ENCODE results near the gene ZNF587B.
A peak's percentile ranks its signal among the peaks of the same experiment; 100 is the strongest.
"Not testable (repeated sequence)": the region's sequence is repeated elsewhere in the genome, so short reads cannot be mapped to it uniquely, and the experiment has no call there.

The ZNF587B gene

DNA sequence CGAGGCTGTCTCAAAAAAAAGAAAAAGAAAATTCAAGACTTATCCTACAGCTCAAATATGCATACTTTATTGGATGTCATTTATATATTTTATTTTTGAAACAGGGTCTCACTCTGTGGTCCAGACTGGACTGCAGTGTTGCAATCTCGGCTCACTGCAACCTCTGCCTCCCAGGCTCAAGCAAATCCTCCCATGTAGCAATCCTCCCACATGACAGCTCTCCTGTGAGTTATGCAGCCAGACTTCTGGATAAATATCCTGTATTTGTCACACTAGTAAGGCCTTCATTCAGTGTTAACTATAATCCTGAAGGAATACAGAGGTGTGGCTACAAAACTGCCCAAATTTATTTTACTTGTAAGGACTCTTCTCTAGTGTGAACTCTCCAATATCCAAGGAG, 22.6 kb upstream of the ZNF587B start:
- no peaks in the 10 kb centered on the region for H3K27me3 ChIP-seq (ENCODE audit: insufficient read depth, low read length)
- no peak overlapping the region for H3K9ac ChIP-seq (ENCODE audit: low read length)
- TF ChIP-seq EZH2 (IDR thresholded peaks at IDR 0.05; ENCODE audit: borderline replicate concordance, low read length), result no peak
- TF ChIP-seq, protein P1, sequence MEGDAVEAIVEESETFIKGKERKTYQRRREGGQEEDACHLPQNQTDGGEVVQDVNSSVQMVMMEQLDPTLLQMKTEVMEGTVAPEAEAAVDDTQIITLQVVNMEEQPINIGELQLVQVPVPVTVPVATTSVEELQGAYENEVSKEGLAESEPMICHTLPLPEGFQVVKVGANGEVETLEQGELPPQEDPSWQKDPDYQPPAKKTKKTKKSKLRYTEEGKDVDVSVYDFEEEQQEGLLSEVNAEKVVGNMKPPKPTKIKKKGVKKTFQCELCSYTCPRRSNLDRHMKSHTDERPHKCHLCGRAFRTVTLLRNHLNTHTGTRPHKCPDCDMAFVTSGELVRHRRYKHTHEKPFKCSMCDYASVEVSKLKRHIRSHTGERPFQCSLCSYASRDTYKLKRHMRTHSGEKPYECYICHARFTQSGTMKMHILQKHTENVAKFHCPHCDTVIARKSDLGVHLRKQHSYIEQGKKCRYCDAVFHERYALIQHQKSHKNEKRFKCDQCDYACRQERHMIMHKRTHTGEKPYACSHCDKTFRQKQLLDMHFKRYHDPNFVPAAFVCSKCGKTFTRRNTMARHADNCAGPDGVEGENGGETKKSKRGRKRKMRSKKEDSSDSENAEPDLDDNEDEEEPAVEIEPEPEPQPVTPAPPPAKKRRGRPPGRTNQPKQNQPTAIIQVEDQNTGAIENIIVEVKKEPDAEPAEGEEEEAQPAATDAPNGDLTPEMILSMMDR (IDR thresholded peaks at IDR 0.05; ENCODE audit: low read length), result no peak
- H3K27ac ChIP-seq (ENCODE audit: low read depth, low read length, poor library complexity, severe bottlenecking), result no peak overlapping the region
- no peaks in the 10 kb centered on the region for H3K9me2 ChIP-seq (ENCODE audit: low read depth, low read length)
- no peaks in the 10 kb centered on the region for H4K20me1 ChIP-seq (ENCODE audit: insufficient read depth, low read length)
- no peaks in the 10 kb centered on the region for H3F3A ChIP-seq (ENCODE audit: insufficient read depth, low read length)
- no peak overlapping the region for H2AFZ ChIP-seq (ENCODE audit: low read length)
- peaks cover 7% of the 10 kb centered on the region for H3K4me1 ChIP-seq (ENCODE audit: insufficient read depth, low read length, severe bottlenecking)
- H3K4me2 ChIP-seq (ENCODE audit: low read length), result no peak overlapping the region
- H3K4me3 ChIP-seq (ENCODE audit: low read depth, low read length, poor library complexity, severe bottlenecking), result no peak overlapping the region
- no peaks in the 10 kb centered on the region for H3K79me2 ChIP-seq (ENCODE audit: insufficient read depth, low read length)
- H3K9me3 ChIP-seq (ENCODE audit: low read length), result no peaks in the 10 kb centered on the region
- H3K36me3 ChIP-seq (ENCODE audit: insufficient read depth, low read length), result peaks cover 66% of the 10 kb centered on the region

DNA sequence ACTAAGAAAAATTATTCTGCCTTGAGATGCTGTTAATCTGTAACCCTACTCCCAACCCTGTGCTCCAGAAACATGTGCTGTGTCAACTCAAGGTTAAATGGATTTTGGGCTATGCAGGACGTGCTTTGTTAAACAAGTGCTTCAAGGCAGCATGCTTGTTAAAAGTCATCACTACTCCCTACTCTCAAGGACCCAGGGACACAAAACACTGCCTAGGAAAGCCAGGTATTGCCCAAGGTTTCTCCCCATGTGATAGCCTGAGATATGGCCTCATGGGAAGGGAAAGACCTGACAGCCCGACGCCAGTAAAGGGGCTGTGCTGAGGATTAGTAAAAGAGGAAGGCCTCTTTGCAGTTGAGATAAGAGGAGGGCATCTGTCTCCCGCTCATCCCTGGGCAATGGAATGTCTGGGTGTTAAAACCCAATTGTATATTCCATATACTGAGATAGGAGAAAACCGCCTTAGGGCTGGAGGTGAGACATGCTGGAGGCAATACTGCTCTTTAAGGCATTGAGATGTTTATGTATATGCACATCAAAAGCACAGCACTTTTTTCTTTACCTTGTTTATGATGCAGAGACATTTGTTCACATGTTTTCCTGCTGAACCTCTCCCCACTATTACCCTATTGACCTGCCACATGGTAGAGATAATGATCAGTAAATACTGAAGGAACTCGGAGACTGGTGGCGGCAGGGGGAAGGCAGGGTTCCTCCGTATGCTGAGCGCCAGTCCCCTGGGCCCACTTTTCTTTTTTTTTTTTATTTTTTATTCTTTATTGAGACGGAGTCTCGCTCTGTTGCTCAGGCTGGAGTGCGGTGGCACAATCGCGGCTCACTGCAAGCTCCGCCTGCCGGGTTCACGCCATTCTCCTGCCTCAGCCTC, 19.4 kb upstream of the ZNF587B start:
- not testable (repeated sequence) for H2AFZ ChIP-seq (ENCODE audit: low read length); H3K4me2 ChIP-seq (ENCODE audit: low read length); H3K79me2 ChIP-seq (ENCODE audit: insufficient read depth, low read length); H3F3A ChIP-seq (ENCODE audit: insufficient read depth, low read length); H3K9ac ChIP-seq (ENCODE audit: low read length); H3K9me3 ChIP-seq (ENCODE audit: low read length); H3K4me3 ChIP-seq (ENCODE audit: low read depth, low read length, poor library complexity, severe bottlenecking); H3K27me3 ChIP-seq (ENCODE audit: insufficient read depth, low read length); H3K9me2 ChIP-seq (ENCODE audit: low read depth, low read length); H3K27ac ChIP-seq (ENCODE audit: low read depth, low read length, poor library complexity, severe bottlenecking); H4K20me1 ChIP-seq (ENCODE audit: insufficient read depth, low read length)
- Histone ChIP-seq H3K36me3 (ENCODE audit: insufficient read depth, low read length) (peaks cover 55% of the 10 kb centered on the region), H3K4me1 (ENCODE audit: insufficient read depth, low read length, severe bottlenecking) (peaks cover 28% of the 10 kb centered on the region)

DNA sequence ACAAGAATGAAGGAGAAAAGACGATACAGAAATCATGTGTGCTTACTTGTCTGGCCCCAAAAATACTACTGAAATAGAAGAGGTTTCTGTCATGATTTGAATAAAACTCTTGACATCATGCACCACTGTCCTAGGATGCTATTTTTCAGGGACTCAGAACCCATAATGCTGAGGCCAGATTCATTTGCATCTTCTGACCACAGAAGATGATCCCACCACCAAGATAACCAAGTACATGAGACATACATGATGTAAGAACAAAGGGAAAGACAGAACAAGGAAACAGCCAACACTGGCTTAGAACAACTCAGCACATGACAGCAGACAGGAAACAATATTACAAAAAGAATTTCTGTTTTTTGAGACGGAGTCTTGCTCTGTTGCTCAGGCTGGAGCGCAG, 17.9 kb upstream of the ZNF587B start:
- Histone ChIP-seq H3K4me3 (ENCODE audit: low read depth, low read length, poor library complexity, severe bottlenecking) (peak overlapping the region; percentile 94), H3K27me3 (ENCODE audit: insufficient read depth, low read length) (no peaks in the 10 kb centered on the region), H3K4me1 (ENCODE audit: insufficient read depth, low read length, severe bottlenecking) (peaks cover 28% of the 10 kb centered on the region), H3K9ac (ENCODE audit: low read length) (no peak overlapping the region; the same call in 1 of the 2 replicates), H3K36me3 (ENCODE audit: insufficient read depth, low read length) (peaks cover 39% of the 10 kb centered on the region), H4K20me1 (ENCODE audit: insufficient read depth, low read length) (no peaks in the 10 kb centered on the region), H3K27ac (ENCODE audit: low read depth, low read length, poor library complexity, severe bottlenecking) (peak overlapping the region; percentile 67), H3K9me2 (ENCODE audit: low read depth, low read length) (no peaks in the 10 kb centered on the region), H2AFZ (ENCODE audit: low read length) (no peak overlapping the region), H3K9me3 (ENCODE audit: low read length) (no peaks in the 10 kb centered on the region), H3F3A (ENCODE audit: insufficient read depth, low read length) (no peaks in the 10 kb centered on the region), H3K4me2 (ENCODE audit: low read length) (peak overlapping the region; percentile 92; the same call in 1 of the 2 replicates), H3K79me2 (ENCODE audit: insufficient read depth, low read length) (peaks cover 8% of the 10 kb centered on the region; the same call in 1 of the 2 replicates)
- no peak for TF ChIP-seq EZH2 (IDR thresholded peaks at IDR 0.05; ENCODE audit: borderline replicate concordance, low read length)
- TF ChIP-seq, protein P1 (IDR thresholded peaks at IDR 0.05; ENCODE audit: low read length), result no peak

- H3K27me3 ChIP-seq (ENCODE audit: insufficient read depth, low read length); H3K79me2 ChIP-seq (ENCODE audit: insufficient read depth, low read length); H3K9me3 ChIP-seq (ENCODE audit: low read length); H3F3A ChIP-seq (ENCODE audit: insufficient read depth, low read length); H3K9ac ChIP-seq (ENCODE audit: low read length); H2AFZ ChIP-seq (ENCODE audit: low read length); H3K9me2 ChIP-seq (ENCODE audit: low read depth, low read length); H4K20me1 ChIP-seq (ENCODE audit: insufficient read depth, low read length): not testable (repeated sequence)
- Histone ChIP-seq H3K4me1 (ENCODE audit: insufficient read depth, low read length, severe bottlenecking) (peaks cover 29% of the 10 kb centered on the region), H3K36me3 (ENCODE audit: insufficient read depth, low read length) (peaks cover 29% of the 10 kb centered on the region), H3K4me2 (ENCODE audit: low read length) (peak overlapping the region; percentile 92), H3K27ac (ENCODE audit: low read depth, low read length, poor library complexity, severe bottlenecking) (peak overlapping the region; percentile 67), H3K4me3 (ENCODE audit: low read depth, low read length, poor library complexity, severe bottlenecking) (peak overlapping the region; percentile 94)
Observed at GRCh38 chr19:57812975-57813820, 16.9 kb upstream of the ZNF587B start.
